HUDEP-2 (cell line): Measurements from ENCODE around the gene LMF2.
A peak's percentile ranks its signal among the peaks of the same experiment; 100 is the strongest.

Experiments
- DNase-seq, 76 experiments: peaks; one replicate each; lab custom pipeline; 2025; ENCODE audit not compliant: unreplicated experiment in 76 of 76; lab: John Stamatoyannopoulos, UW

LMF2 gene

GRCh38 chr22:50483977-50484853 lies 23.3 kb downstream of the LMF2 start:
- no peak for DNase-seq

- DNase-seq = no peak
These were observed 23.9 kb downstream of the LMF2 start for GRCh38 chr22:50483556-50483955.

GRCh38 chr22:50483106-50483505 lies 24.4 kb downstream of the LMF2 start:
- DNase-seq = no peak

GRCh38 chr22:50482107-50483074 lies 25.1 kb downstream of the LMF2 start:
- no peak for DNase-seq

- DNase-seq = peak in 9 of 76 experiments; percentile 4 to 26 (median 19)
These were observed 25.9 kb downstream of the LMF2 start, which contains the start of gene ADM2 for GRCh38 chr22:50481440-50482106. Gene ADM2, plus strand, starts transcription at chr22:50481543. Its CDS starts 305 bp downstream, at chr22:50481848.

DNA sequence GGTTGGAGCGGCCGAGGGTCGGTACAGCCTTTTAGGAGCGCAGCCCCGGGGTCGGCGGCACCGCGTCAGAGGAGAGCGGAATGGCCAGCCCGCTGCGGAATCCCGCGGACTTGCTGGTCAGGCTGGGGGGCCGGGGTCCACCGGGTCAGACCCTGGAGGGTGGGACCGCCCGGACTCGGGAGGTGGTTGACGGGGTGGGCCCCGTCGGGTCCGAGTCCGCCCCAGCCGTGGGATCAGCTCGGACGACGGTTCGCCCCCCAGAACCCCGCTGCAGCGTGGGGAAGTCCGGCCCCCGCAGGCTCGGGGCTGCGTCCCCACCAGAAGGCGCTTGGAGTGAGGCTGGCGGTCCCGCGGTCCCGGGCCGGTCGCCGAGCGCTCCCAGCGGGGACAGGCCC lies 26.5 kb downstream of the LMF2 start:
- no peak for DNase-seq

- DNase-seq = no peak
These were observed 27.8 kb downstream of the LMF2 start for GRCh38 chr22:50479721-50480120.

GRCh38 chr22:50477923-50478322 lies 29.6 kb downstream of the LMF2 start:
- DNase-seq = no peak

DNA sequence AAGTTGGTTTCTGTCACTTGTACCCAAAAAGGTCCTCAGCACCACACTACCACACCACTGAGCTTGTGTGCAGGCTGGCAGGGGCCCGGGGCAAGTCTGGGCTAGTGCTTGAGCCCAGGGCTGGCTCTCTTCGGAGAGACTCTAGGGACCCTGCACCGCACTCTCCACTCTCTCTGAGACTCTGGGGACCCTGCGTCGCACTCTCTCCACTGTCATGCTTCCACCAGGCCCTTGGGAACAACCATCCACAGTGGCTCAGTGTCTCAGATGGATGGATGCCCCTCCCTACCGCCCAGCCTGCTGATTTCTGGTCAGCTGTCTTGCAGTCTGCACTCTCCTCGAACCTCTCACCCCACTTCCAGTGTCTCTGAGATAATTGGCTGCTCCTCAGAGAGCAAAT lies 30.6 kb downstream of the LMF2 start:
- no peak for DNase-seq

DNA sequence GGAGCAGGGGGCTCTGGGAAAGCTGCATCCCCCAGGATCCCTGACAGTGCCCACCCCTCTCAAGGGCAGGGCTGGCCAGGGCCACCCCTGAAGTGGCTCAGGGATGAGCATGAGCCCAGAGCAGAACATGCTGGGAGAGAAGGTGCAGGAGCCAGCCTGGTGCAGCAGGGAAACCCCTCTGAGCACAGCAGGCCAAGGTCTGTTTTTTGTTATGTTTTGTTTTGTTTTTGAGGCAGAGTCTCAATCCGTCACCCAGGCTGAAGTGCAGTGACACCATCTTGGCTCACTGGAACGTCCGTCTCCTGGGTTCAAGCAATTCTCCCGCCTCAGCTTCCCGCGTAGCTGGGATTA lies 31.9 kb downstream of the LMF2 start:
- no peak for DNase-seq

DNA sequence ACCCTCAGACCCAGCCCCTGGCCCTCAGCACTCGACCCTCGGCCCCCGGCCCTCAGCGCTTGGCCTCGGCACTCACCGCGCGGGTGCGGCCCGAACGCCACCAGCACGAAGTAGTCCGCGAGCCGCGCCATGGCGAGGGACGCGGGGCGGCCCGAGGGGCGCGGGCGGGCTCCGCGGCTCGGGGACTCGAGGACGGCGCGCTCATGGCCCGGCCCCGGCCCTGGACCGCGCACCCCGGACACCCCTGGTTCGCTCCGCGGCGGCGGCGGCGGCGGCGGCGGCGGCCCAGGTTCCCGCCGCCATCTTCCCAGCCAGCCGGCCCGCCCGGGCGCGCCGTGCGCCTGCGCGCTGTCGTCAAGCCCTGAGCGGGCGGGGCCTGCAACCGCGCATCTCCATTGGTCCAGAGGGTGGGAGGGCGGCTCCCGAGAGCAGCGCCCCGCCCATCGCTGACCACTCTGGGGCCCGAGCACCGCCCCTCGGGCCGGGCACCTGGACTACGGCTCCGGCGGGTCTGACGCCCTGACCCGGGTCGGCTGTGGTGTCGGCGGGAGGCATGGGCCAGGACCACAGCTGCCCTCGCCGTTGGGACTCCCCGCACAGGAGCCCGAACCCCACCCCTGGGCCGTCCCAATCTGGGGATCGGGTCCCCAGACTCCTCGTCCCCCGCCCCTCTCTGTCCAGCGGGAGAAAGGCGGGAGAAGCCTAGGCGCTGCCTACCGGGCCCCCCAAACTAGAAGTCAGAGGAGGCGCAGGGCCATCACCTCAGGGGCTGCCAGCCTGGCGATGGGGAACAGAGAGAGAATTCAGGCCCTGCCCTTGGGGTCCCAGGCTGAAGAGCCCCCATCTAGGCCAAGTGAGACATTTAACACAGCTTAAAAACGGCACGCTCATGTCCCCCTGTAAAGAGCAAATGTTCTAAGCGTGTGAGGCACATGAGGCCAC lies 32.5 kb downstream of the LMF2 start, which contains the start of gene SBF1:
TSS of gene SBF1 (minus strand) at position 326 of the 942 bp plus-strand sequence. CDS start at position 131, 195 bp downstream.
- peak in 71 of 76 experiments; percentile 14 to 89 (median 74) for DNase-seq

- DNase-seq = peak in 4 of 76 experiments; percentile 8 to 15 (median 13)
These were observed 33.4 kb downstream of the LMF2 start for GRCh38 chr22:50473855-50474671.

- peak in 29 of 76 experiments; percentile 1 to 43 (median 20) for DNase-seq
These were observed 34.4 kb downstream of the LMF2 start for GRCh38 chr22:50473088-50473487.

- no peak for DNase-seq
These were observed 35.5 kb downstream of the LMF2 start for GRCh38 chr22:50471962-50472361.

GRCh38 chr22:50471197-50471847 lies 36.2 kb downstream of the LMF2 start:
- DNase-seq = no peak

- no peak for DNase-seq
These were observed 37.0 kb downstream of the LMF2 start for GRCh38 chr22:50470491-50470890.

DNA sequence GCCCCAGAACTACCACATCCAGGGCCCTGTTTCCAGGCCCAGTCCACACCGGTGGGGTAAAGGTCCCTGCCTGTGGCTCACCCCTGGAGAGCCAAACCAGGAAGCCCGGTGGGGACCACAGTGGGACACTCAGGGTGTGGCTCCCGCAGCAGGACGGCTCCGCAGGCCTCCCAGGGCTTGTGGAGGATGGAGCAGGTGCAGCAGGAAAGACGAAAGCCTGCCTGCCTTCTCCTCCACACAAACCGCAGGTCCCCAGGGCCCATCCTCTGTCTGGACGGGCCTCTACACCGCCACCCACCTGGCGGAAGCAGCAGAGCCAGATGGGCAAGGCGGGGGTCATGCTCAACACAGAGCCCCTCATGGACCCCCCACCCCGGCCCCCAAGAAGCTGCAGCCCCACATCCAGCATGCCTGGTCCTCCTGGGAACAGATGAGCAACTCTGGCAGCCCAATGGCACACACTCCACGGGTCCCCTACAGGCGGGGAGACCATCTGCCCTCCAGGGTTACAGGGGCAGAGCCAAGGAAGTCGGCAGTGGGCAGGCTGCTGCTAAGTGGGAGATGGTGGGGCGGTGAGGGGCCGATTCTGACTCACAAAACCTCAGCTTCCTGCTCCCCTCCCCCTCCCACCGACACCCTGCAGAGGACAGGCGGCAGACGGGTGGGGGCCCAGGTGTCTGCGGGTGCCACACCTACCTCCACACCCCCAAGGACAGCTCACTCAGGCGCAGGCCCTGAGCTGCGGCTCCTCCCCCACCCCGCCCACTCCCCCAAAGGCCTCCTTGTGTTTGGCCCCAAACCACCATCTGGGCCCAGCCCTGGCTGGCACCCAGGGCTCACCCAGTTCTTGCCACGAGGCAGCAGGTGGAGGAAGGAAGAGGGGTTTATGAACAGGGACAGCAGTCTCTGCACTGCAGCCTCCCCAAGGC lies 37.9 kb downstream of the LMF2 start:
- peak in 72 of 76 experiments; percentile 9 to 88 (median 70) for DNase-seq
